CD4-positive, alpha-beta T cell treated with Interleukin-6 at 100 ng/mL for 8 hours (primary cell): ENCODE results near the gene GJC2.

Experiments used
- DNase-seq: peaks from one replicate; pipeline ENCODE4 v3.0.0-alpha.2; 2020; ENCODE audit warnings: mixed read lengths, low spot score

The GJC2 gene

DNA sequence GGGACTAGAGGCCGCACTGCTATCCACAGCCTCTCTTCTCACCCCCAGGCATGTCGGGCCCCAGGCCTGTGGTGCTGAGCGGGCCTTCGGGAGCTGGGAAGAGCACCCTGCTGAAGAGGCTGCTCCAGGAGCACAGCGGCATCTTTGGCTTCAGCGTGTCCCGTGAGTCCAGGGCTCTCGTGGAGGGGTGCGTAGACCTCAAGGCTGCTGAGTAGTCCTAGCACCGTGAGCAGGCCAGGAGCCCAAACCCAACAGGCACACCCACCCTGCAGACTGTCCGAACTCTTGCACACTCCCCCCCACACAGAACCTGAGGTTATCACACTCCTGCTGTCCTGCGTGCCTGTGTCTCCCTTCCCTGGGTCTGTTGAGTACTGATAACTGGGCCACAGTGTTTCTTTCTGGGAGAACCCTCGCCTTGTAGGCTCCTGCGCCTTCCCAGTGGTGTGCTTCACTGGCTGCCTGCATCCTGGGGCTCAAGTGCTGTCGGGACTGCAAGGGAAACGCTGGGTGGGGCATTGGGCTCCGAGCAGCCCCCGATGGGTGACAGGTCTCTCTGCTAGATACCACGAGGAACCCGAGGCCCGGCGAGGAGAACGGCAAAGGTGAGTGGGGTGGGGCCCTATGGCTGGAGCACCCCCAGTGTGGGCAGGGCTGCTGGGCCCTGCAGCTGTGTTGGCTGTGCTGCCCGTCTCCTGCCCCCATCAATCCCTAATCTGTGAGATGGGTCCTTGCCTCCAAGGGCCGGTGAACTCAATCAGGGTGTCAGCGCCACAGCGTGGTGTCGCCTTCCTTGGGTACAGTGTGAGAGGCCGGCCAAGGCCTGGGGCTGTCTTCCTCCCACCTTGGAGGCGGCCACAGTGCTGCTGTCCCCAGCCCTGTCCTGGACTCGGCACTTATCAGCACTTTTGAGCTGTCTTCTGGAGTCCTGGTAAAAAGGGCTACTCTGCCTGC, 4.0 kb upstream of the GJC2 start:
- no peak for DNase-seq

DNA sequence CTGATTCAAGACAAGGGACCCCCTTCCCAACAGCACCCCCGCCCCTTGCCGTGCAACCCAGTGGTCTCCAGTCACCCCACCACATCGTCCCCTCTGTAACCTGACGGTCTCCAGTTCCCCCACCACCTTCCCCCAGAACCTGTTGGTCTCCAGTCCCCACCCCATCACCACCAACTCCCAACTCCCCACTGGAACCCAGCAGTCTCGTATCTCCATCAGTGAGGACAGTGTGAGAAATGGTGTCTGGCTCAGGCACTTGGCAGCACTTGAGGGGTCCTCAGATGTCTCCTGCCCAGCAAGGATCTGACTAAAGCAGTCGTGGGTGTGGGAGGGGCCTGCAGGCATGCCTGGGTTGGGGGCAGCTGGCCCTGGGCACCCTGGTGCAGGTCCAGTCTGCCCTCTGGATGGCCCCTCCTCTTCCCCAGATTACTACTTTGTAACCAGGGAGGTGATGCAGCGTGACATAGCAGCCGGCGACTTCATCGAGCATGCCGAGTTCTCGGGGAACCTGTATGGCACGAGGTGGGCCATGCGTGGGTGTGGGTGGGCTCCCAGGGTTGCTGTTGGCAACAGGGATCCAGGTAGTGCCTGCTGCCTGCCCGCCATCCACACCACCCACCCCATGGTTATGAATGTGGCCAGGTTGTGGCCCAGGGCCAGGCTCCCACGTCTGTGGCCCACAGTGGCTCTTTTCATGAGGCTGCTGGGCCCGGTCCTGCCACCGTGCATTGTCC, 3.1 kb upstream of the GJC2 start:
- no peak for DNase-seq

DNA sequence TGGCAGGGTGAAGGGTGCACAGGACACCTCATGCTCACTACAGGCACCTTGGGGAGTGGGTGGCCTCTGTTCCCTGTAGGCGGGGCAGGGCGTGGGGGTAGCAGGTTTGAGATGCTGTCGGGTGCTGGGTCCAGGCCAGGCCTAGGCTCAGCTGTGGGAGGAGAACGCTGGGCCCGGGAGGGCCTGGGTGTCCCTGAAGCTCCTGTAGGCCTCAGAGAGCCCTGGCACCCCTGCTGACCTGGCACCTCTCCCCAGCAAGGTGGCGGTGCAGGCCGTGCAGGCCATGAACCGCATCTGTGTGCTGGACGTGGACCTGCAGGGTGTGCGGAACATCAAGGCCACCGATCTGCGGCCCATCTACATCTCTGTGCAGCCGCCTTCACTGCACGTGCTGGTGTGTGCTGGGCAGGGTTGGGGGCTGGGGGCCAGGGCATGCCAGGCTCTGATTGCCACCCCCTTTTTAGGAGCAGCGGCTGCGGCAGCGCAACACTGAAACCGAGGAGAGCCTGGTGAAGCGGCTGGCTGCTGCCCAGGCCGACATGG, 2.5 kb upstream of the GJC2 start:
- no peak for DNase-seq

DNA sequence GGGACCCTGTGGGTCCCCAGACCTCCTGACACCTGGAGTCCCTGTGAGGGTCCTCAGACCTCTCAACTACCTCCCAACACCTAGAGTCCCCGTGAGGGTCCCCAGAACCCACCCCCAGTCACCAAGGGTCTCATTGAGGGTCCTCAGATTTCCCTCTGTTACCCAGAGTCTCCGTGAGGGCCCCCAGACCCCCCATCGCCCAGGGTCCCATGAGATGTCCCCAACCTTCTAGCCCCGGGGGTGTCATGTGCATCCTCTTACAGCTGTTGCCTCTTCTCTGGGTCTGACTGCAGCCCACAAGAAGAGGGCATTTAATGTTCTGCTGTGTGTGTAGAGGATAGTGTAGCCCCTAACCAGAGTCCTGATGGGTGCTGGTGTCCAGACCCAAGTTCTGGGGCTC, 2.0 kb upstream of the GJC2 start:
- DNase-seq = no peak

DNA sequence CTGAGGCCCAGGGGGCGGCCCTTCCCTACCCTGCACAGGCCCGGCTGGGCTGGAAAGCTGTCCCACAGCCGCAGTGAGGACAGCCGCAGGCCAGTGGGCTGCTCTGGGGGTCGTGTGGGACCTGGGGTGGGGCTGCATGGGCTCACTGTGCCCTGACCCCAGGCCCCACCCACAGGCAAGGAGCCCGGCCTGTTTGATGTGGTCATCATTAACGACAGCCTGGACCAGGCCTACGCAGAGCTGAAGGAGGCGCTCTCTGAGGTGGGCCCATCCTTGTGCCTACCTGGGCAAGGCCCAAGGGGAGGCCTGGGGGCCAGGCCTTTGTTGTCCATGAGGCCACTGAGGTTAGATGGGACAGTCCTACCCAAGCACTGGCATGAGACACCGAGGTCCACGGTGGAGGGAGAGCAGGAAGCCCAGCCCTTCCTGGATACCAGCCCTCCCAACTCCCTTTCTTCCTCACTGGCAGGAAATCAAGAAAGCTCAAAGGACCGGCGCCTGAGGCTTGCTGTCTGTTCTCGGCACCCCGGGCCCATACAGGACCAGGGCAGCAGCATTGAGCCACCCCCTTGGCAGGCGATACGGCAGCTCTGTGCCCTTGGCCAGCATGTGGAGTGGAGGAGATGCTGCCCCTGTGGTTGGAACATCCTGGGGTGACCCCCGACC, 1.4 kb upstream of the GJC2 start:
- no peak for DNase-seq

DNA sequence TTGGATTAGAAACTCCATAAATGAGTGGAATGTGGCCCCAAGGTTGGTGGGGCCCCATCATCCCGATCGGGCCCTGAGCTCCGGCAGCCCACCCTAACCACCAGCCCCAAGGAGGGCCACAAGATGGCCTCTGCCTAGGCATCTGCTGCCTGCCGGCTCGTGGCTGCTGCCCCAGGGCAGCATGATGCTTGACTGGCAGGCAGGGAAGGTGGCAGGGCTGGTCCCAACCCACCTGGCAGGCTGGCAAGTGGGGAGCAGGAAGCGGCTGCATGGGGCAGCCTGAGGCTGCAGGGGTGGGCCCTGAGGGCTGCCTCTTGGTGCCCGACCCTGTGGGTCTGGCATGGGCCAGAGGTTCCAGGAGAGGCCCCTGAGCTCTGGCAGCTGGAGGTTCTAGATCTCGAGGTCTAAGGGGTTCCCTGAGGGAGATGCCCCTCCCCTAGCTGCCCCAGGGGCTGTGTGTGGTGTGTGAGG, 760 bp upstream of the GJC2 start:
- DNase-seq = no peak

DNA sequence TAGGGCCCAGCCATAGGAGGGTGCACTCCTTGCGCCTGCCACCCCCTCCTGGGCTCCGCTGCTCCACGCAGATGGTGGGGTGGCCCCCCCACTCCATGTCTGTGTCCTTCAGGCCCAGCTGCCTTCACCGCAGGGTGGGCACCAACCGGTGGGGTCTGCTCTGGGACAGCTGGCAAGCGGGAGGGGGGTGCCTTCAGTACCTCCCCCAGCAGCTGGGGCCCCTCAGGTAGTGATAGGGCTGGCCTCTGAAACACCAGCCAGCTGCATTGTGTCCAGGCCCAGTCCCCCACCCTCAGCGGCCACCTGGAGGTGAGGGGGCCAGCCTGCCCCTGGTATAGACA, 360 bp downstream of the GJC2 start:
- DNase-seq = no peak

DNA sequence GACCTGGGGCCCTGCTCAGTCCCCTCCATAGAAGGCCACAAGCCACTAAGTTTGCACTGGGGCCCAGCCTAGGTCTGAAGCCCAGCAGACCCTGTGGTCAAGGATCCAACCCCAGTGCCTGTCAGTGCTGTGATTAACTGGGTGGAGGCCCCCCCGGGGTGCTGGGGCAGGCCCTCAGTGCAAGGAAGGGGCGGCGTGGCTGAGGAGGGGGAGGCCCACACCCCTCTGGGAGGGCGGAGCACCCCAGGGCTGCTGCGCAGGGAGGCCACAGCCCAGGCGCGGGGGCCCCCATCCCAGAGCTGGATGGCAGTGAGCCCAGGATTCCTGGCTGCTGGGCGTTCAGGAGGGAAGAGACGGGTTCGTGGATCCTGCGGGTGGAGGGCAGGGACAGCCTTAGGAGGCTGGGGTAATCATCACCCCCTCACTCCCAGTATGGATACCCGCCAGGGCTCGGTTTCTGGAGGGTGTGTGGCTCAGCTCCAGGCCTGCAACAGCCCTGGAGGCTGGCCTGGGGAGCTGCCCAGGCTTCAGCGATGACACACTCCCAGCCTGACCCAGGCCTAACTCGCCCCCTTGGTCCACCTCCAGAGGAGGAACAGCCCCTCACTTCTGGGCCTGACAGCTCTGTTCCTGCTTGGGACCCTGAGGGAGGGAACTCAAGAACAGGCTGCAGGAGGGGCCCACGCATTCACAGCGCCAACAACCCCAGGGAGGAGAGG, 890 bp downstream of the GJC2 start:
- no peak for DNase-seq

DNA sequence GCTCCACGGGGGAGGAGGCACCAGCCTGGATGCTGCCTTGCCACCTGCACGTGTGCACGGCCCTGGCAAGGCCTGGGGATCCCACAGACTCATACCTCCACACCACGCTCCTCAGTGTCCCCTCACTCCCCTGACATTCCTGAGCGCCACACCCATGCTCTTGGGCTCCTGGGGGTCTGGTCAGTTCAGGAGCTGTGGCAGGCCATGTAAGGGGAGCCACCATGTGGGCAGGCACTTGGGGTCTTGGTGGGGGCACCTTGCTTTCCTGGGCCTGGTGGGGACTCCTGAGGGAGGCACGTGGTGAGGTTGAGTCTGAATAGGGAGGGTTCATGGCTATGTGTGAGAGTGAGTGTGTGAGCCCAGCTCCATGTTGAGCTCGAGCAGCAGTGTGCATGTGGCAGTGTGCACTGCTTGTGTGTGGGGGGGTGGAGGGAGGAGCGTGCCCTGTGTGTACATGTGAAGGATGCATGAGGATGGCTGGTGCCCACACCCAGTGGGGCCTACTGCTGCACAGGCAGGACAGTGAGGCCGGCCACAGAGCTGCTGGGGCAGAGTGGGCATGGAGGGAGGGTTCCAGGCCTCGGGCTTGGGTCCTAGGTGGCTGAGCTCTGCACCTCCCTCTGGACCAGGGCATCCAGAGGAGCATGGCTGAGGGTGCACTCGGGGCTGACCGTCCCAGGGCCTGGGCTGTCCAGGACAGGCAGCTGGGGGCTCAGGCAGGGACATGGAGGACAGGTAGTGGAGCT, 1.6 kb downstream of the GJC2 start:
- no peak for DNase-seq

DNA sequence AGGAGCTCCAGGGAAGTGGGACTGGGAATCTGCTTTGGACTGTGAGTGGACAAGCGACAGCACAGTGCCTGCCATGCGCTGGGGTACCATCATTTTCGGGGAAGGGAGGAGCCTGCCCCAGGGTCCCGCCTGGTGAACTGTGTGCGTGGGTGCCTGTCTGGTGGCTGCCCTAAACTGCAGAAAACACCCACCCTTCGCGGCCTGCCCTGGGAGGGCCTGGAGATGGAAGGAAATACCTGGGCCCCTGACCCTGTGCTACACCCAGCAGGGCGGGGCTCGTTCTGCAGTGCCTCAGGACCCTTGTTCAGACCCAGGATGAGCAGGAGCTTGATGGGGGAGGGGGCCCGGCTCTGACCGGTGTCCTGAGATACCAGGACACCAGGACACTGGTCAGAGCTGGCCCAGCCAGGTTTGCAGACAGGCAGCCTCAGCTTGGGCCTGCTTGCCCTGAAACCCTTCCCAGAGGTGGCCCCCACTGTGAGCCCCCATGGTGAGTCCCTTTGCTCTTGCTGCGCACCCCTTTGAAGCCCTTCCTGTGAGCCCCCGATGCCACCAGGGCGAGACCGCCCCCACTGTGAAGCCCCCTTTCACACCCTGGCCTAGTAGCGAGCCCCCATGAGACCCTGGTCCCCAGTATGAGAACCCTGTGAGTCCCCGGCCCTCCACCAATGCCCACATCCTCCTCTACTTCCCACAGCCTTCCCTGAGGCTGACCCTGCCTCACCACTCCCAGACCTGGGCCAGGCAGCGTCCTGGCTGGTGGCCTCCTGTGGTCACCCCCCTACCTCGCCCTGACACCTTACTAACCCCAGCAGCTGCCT, 2.6 kb downstream of the GJC2 start:
- DNase-seq = no peak

DNA sequence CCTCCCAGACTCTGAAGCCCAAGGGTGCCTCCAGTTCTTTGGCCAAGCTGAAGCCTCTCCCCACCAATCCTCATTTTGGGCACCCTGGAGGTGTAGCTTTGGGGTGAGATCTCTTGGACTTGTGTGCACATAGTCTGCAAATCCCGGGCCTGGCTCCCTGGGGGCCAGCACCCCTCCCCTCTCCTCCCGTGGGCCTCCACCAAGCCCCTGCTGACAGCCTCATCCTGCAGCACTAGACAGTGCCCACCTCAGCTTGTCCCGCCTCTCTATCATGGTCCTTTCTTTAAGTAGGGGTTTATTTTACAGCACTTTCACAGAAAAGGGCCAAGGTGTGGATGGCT, 3.2 kb downstream of the GJC2 start:
- DNase-seq = no peak

DNA sequence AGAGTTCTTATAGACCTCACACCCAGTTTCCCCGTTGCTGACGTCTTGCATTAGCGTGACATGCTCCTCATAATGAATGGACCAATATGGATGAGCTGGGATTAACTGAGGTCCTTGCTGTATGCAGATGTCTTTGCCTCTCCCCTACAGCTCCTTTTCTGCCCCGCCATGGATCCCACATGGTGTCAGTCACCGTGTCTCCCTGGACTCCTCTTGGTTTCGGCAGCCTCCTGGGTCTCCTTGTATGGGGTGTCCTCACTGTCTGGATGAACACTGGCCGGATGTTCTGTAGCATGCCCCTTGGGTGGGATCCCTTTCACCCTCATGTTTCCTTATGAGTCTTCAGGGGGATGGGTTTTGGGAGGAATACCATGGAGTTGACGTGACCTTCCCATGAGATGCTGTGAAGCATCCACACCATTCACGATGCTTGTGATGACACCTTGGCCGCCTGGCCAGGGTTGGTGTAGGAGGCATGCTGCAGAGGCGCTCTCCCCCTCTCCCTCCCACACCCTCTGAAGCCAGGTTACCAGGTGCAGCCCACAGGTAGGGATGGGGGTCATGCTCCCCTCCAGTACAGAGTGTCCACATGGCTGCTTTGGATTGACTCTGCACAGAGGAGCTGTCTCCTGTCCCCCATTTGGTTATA, 4.4 kb downstream of the GJC2 start:
- DNase-seq = no peak

DNA sequence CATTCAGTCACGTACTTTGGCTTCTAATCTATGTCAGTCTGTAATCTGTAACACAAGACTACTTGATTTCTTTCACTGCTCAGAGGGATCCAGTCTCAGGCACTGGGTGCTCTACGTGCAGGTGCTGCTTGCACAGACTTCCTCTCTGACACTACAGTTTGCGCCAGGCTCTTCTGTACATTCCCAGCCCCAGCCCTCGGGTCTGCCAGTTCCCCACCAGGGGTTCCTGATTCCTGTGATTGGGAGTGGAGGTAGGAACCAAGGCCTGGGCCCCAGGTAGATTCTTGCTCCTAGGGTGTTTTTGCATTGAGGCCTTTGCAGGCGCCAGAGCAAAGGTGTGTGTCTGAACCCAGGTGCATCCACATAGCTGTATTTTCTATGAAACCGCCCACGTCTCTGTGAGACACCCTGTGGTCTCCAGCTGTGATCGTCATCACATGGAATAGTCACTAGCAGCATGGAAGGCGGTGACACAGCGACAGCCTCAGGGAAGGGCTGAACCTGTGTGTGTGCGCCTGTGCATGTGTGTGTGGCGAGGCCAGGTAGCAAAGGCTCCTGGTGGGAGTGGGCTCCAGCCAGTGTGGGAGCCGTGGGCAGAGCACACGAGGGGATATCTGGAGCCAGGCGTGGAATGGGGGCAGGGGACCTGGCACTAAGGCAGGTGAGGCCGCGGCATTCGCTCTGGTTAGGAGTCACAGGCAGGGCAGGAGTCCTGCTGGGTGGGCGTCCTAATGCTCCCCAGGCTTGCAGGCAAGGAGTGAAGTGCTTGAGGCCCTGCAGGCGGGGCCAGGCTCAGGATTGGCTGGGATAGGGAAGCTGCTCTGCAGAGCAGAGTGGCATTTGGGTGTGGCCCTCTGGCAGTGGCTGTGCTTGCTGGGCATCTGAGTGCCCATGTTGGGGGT, 5.2 kb downstream of the GJC2 start:
- DNase-seq = no peak

DNA sequence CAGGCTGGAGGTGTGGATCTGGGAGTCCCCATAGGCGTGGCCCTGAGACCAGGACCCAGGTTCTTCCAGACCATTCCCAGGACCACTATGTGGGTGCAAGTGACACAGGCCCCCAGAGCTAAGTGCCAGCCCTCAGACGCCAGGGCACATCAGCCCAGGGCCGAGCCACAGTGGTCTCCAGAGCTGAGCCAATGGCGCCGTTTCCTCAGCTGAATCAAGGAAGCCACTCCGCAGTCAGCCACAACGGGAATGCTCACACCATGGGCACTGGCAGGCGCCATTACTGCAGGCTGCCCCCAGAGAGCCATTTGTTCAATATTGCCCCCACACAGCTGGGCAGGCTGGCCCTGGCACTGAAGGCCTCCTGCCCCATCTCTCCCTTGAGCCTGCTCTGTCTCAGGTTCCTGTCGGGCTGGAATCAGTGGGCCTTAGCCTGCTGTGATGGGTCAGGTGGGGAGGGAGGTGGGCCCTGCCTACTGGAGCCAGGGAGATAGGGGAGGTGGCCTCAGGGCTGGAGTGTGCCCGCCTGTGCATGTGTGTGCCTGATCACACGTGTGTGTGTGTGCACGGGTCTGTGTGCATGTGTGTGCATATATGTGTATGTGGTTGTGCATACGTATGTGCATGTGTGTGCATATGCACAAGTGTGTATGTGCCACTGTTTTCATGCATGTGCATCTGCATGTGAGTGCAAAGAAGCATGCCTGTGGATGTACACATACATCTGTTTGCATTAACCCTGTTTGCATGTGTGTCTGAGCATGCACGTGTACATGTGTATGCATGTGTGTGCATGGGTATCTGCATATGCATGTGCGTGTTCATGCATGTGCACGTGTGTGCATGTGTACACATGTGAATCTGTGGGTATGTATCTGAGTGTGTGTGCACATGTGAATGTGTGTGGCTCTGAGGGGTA, 6.1 kb downstream of the GJC2 start:
- no peak for DNase-seq

DNA sequence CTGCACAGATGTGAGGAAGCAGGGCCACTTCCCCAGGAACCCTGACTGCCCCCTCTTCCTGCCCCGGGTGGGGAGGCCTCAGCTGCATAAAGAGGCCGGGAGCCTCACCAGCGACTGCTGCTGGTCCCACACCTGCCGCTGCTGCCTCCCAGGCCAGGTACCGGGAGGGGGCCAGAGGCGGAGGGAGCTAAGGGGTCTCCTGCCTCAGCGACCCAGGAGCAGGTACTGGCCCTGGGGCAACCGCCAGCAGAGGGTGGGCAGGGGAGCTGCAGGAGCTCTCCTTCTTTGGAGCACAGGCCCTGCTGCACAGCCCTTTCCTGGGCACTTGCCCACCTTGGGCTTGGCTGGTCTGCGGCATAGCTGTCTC, 6.8 kb downstream of the GJC2 start:
- DNase-seq = no peak

DNA sequence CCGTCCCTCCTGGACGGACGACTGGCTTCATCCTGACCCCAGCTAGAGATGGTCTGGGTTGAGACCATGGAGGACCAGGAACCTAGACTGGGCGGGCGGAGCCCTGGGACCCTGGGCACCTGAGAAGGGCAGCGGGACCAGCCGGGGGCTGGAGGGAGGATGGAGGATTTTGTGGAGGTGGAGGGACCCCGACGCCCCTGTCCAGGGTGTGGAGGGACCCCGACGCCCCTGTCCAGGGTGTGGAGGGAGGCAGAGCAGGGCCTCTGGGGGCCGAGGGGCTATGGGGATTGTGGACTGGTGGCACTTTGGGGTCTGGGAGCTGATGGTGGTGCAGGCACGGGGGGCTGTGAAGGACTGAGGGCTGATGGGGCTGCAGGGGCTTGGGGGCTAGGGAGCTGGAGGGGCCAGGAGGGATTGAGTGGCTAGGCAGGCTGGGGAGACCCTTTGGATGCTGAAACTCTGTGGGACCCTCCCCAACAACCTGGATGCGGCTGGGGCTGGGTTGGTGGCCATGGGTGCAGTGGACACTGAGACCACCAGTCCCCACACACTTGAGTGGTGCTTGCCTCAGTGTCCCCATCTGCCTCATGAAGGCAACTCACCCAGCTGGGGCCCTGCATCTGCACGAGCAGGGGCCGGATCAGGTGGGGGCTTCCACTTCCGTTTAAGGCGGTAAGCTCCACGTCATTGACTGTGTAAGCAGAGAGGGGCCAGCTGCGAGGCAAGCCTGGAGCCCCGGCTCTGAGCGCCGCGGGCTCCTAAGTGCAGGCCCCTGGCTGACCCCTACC, 7.4 kb downstream of the GJC2 start:
- no peak for DNase-seq

DNA sequence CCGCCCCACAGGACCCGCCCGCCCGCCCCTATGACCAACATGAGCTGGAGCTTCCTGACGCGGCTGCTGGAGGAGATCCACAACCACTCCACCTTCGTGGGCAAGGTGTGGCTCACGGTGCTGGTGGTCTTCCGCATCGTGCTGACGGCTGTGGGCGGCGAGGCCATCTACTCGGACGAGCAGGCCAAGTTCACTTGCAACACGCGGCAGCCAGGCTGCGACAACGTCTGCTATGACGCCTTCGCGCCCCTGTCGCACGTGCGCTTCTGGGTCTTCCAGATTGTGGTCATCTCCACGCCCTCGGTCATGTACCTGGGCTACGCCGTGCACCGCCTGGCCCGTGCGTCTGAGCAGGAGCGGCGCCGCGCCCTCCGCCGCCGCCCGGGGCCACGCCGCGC, 8.0 kb downstream of the GJC2 start:
- no peak for DNase-seq
